SK-N-SH treated with all-trans-retinoic acid at 6 μM for 48 hours (cell line): ENCODE measurements around the gene MINDY4.

Experiments
- ATAC-seq: fragments of 200-7000 bp; cut with Tn5 transposase; 3 replicates; pipeline ENCODE4 v1.9.1; 2020; ENCODE audit warnings: mild to moderate bottlenecking, moderate library complexity
- ARNTL ChIP-seq: fragments of 450-650 bp; formaldehyde crosslinking; IDR thresholded peaks from 2 replicates; pipeline ENCODE4 v1.5.0; 2020; ENCODE audit warnings: low read depth, mild to moderate bottlenecking, moderate library complexity, borderline replicate concordance
- BACH2 ChIP-seq: fragments of 250-450 bp; sonication (Bioruptor Pico); IDR thresholded peaks from 2 replicates; pipeline ENCODE4 v1.9.0; 2021; ENCODE audit warnings: mild to moderate bottlenecking, borderline replicate concordance
- CREB5 ChIP-seq: fragments of 250-450 bp; sonication (Bioruptor Pico); IDR thresholded peaks from 2 replicates; pipeline ENCODE4 v1.5.1; 2020; ENCODE audit warnings: low read depth, mild to moderate bottlenecking, moderate library complexity
- CSDC2 ChIP-seq: fragments of 250-450 bp; sonication (Bioruptor Pico); IDR thresholded peaks from 2 replicates; pipeline ENCODE4 v1.5.0; 2020; ENCODE audit warnings: mild to moderate bottlenecking, moderate library complexity
- CSRNP3 ChIP-seq: fragments of 250-450 bp; sonication (Bioruptor Pico); IDR thresholded peaks from 2 replicates; pipeline ENCODE4 v1.5.1; 2021; ENCODE audit warnings: mild to moderate bottlenecking, moderate library complexity
- ESRRG ChIP-seq: fragments of 250-450 bp; sonication (Bioruptor Pico); IDR thresholded peaks from 2 replicates; pipeline ENCODE4 v1.6.1; 2021; ENCODE audit warnings: mild to moderate bottlenecking
- GLIS3 ChIP-seq: fragments of 250-450 bp; sonication (Bioruptor Pico); IDR thresholded peaks from 2 replicates; pipeline ENCODE4 v1.5.0; 2020; ENCODE audit warnings: mild to moderate bottlenecking, moderate library complexity
- ISL1 ChIP-seq: fragments of 250-450 bp; sonication (Bioruptor Pico); IDR thresholded peaks from 2 replicates; pipeline ENCODE4 v2.1.2; 2022; ENCODE audit warnings: mild to moderate bottlenecking, moderate library complexity
- OSR1 ChIP-seq: fragments of 250-450 bp; sonication (Bioruptor Pico); IDR thresholded peaks from 2 replicates; pipeline ENCODE4 v1.8.0; 2022; ENCODE audit warnings: moderate library complexity, mild to moderate bottlenecking, inconsistent platforms
- PATZ1 ChIP-seq: fragments of 250-450 bp; sonication (Bioruptor Pico); IDR thresholded peaks from 2 replicates; pipeline ENCODE4 v1.8.0; 2020; ENCODE audit warnings: mild to moderate bottlenecking, moderate library complexity, borderline replicate concordance
- POU6F1 ChIP-seq: fragments of 250-450 bp; sonication (Bioruptor Pico); IDR thresholded peaks from 2 replicates; pipeline ENCODE4 v1.8.0; 2021; ENCODE audit warnings: low read depth, mild to moderate bottlenecking, moderate library complexity, borderline replicate concordance
- PPARA ChIP-seq: fragments of 250-450 bp; sonication (Bioruptor Pico); IDR thresholded peaks from 2 replicates; pipeline ENCODE4 v1.5.0; 2020; ENCODE audit warnings: mild to moderate bottlenecking, borderline replicate concordance
- RARB ChIP-seq: fragments of 250-450 bp; sonication (Bioruptor Pico); IDR thresholded peaks from 2 replicates; pipeline ENCODE4 v1.8.0; 2021; ENCODE audit warnings: mild to moderate bottlenecking, moderate library complexity
- SNAI2 ChIP-seq: fragments of 250-450 bp; sonication (Bioruptor Pico); IDR thresholded peaks from 2 replicates; pipeline ENCODE4 v1.5.0; 2020; ENCODE audit warnings: mild to moderate bottlenecking, moderate library complexity
- TCF4 ChIP-seq: fragments of 250-450 bp; sonication (Bioruptor Pico); IDR thresholded peaks from 2 replicates; pipeline ENCODE4 v1.8.0; 2021; ENCODE audit warnings: mild to moderate bottlenecking, moderate library complexity, borderline replicate concordance
- TOX ChIP-seq: fragments of 250-450 bp; sonication (Bioruptor Pico); IDR thresholded peaks from 2 replicates; pipeline ENCODE4 v1.8.0; 2021; ENCODE audit warnings: mild to moderate bottlenecking, moderate library complexity, borderline replicate concordance
- TSHZ2 ChIP-seq: fragments of 250-450 bp; sonication (Bioruptor Pico); IDR thresholded peaks from 2 replicates; pipeline ENCODE4 v1.5.0; 2020; ENCODE audit warnings: mild to moderate bottlenecking, moderate library complexity
- ZC3H10 ChIP-seq: fragments of 250-450 bp; sonication (Bioruptor Pico); IDR thresholded peaks from 2 replicates; pipeline ENCODE4 v1.5.1; 2021; ENCODE audit warnings: mild to moderate bottlenecking, moderate library complexity
- ZFP3 ChIP-seq: fragments of 250-450 bp; sonication (Bioruptor Pico); IDR thresholded peaks from 2 replicates; pipeline ENCODE4 v1.5.0; 2020; ENCODE audit warnings: mild to moderate bottlenecking, moderate library complexity
- ZFP30 ChIP-seq: fragments of 450-650 bp; formaldehyde crosslinking; IDR thresholded peaks from 2 replicates; pipeline ENCODE4 v1.5.0; 2022; ENCODE audit warnings: mild to moderate bottlenecking, moderate library complexity
- ZNF565 ChIP-seq: fragments of 450-650 bp; formaldehyde crosslinking; conservative IDR thresholded peaks from 2 replicates; pipeline ENCODE4 v1.5.0; 2020; ENCODE audit warnings: low read depth, mild to moderate bottlenecking, moderate library complexity
- ZNF70 ChIP-seq: fragments of 450-650 bp; formaldehyde crosslinking; IDR thresholded peaks from 2 replicates; pipeline ENCODE4 v1.5.0; 2020; ENCODE audit warnings: mild to moderate bottlenecking, moderate library complexity
- ZNF8 ChIP-seq: fragments of 450-650 bp; formaldehyde crosslinking; IDR thresholded peaks from 2 replicates; pipeline ENCODE4 v1.5.0; 2020; ENCODE audit warnings: mild to moderate bottlenecking, moderate library complexity

Gene MINDY4

GRCh38 chr7:30844483-30844874 is 73.3 kb downstream of the MINDY4 start:
- TF ChIP-seq ESRRG (CRISPR knock-in tag), result no peak
- TF ChIP-seq CREB5 (CRISPR knock-in tag), result no peak
- TF ChIP-seq TOX, result no peak
- TF ChIP-seq OSR1, result no peak
- TF ChIP-seq ISL1 (CRISPR knock-in tag), result no peak
- no peak for TF ChIP-seq ARNTL (CRISPR knock-in tag)
- no peak for TF ChIP-seq ZNF565
- no peak for TF ChIP-seq SNAI2 (CRISPR knock-in tag)
- no peak for TF ChIP-seq TCF4 (CRISPR knock-in tag)
- no peak for TF ChIP-seq ZNF70
- no peak for TF ChIP-seq ZC3H10 (CRISPR knock-in tag)
- TF ChIP-seq GLIS3 (CRISPR knock-in tag), result no peak
- no peak for TF ChIP-seq RARB (CRISPR knock-in tag)
- no peak for TF ChIP-seq POU6F1
- TF ChIP-seq CSDC2, result no peak
- TF ChIP-seq ZFP30 (CRISPR knock-in tag), result no peak
- TF ChIP-seq PATZ1, result no peak
- TF ChIP-seq PPARA (CRISPR knock-in tag), result no peak
- ATAC-seq, result no peak

DNA sequence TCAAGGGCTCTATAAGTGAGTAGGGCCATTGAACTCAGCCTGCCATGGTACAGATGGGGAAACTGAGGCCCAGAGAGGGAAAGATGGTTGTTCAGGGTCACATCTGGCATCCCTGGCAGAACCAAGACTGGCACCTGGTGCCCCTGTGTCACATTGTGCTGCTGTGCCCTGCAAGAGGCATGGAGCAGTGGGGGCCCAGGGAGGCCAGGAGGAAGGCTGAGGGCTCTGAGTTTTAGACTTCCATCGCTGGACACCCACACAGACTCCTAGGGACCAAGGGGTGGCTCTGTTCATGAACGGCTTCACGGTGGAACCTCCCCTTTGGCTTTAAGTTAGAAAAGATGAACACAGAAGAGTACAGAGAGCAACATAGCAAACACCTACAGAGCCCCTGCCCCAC is 73.7 kb downstream of the MINDY4 start:
- no peak for ATAC-seq
- no peak for TF ChIP-seq OSR1
- no peak for TF ChIP-seq ZNF8 (CRISPR knock-in tag)
- no peak for TF ChIP-seq ARNTL (CRISPR knock-in tag)
- no peak for TF ChIP-seq ZNF70
- TF ChIP-seq ZC3H10 (CRISPR knock-in tag), result no peak
- TF ChIP-seq ZFP3 (CRISPR knock-in tag), result no peak
- TF ChIP-seq ESRRG (CRISPR knock-in tag), result no peak
- TF ChIP-seq ZFP30 (CRISPR knock-in tag), result no peak
- no peak for TF ChIP-seq RARB (CRISPR knock-in tag)
- no peak for TF ChIP-seq POU6F1
- no peak for TF ChIP-seq ZNF565
- no peak for TF ChIP-seq ISL1 (CRISPR knock-in tag)
- TF ChIP-seq CREB5 (CRISPR knock-in tag), result no peak
- no peak for TF ChIP-seq PPARA (CRISPR knock-in tag)
- TF ChIP-seq CSRNP3 (CRISPR knock-in tag), result no peak
- no peak for TF ChIP-seq BACH2 (CRISPR knock-in tag)
- no peak for TF ChIP-seq SNAI2 (CRISPR knock-in tag)
- no peak for TF ChIP-seq TSHZ2 (CRISPR knock-in tag)
- TF ChIP-seq CSDC2, result no peak
- TF ChIP-seq PATZ1, result no peak
